Ovary (tissue), 9 donors: ENCODE measurements around the gene NT5DC3. TPM values are rescaled to one million over a fixed set of nuclear protein-coding genes. Genes with fewer than 3 reads are reported as not detected.

ENCODE experiments used
- DNase-seq, 5 donors: peaks; one replicate each; pipeline ENCODE4 v3.0.0-alpha.2; 2019 to 2020
- H3K27ac ChIP-seq, 2 donors: fragments of 200-600 bp; one replicate each; pipeline versions ENCODE4 v1.5.1 to v1.8.0; 2019 to 2022
- H3K27me3 ChIP-seq: fragments of 200-600 bp; one replicate; pipeline ENCODE4 v1.8.0; 2022
- H3K36me3 ChIP-seq: fragments of 200-600 bp; sonication (generic); one replicate; pipeline ENCODE4 v1.5.1; 2019
- H3K4me1 ChIP-seq: one replicate; pipeline ENCODE4 v1.8.1; 2013; ENCODE audit warnings: mild to moderate bottlenecking, moderate library complexity; ENCODE audit not compliant: insufficient read depth
- H3K4me3 ChIP-seq: fragments of 200-600 bp; sonication (generic); one replicate; pipeline ENCODE4 v1.5.1; 2017
- H3K9me3 ChIP-seq, 2 donors: fragments of 200-600 bp in 1 of 2; sonication (generic) in 1 of 2; one replicate each; pipeline versions ENCODE4 v1.5.1 to v1.8.1; 2013 to 2019; ENCODE audit warnings: mild to moderate bottlenecking in 1 of 2, moderate library complexity in 1 of 2
- EP300 ChIP-seq: sonication (generic); formaldehyde crosslinking; IDR thresholded peaks from one replicate; pipeline ENCODE4 v1.6.1; 2017; ENCODE audit warnings: antibody characterized with exemption
- POLR2A ChIP-seq: fragments of 450-650 bp; IDR thresholded peaks from one replicate; pipeline ENCODE4 v1.6.1; 2017; ENCODE audit warnings: antibody characterized with exemption, mild to moderate bottlenecking, moderate library complexity
- WGBS, 3 donors: extraction: QIAGEN DNeasy Blood & Tissue Kit in 1 of 3; methylation state at CpG; one replicate each; pipeline versions ENCODE4 v1.1.5 to v1.1.7; 2013 to 2017; 5-methylcytosine and 5-hydroxymethylcytosine counted together
- intact Hi-C, 4 donors: fragments of 100-400 bp; cut with DNase I; formaldehyde crosslinking; loops; one replicate each; pipeline versions ENCODE4 v1.11.0 to v1.15.1; 2022 to 2023
- polyA plus RNA-seq, 2 donors: library from polyadenylated mRNA; stranded (reverse); fragments of 200-250 nt in 1 of 2; fragments of 350-450 nt in 1 of 2; fragmentation: Illumina TruSeq in 1 of 2; extraction: RNeasy Lipid Tissue Mini Kit (QIAGEN cat#74804) in 1 of 2; gene quantifications; one replicate each; pipeline ENCODE4 v1.2.3, GENCODE V29; 2013 to 2014
- total RNA-seq, 7 donors: library from RNA; depleted of rRNA in 2 of 7; stranded (reverse); fragments of >200 nt in 2 of 7; fragmentation: NEBNext Ultra II Directional in 3 of 7; extraction: Animal tissue kit (Norgen Biotek cat#: 25700) in 3 of 7; gene quantifications; one replicate each; pipeline versions ENCODE4 v1.1.0 to v1.2.4, GENCODE V29; 2016 to 2023
- TF ChIP-seq, protein P1 (sequence below), 3 donors: fragments of 450-650 bp in 2 of 3; fragments of 200-600 bp in 1 of 3; IDR thresholded peaks; one replicate each; pipeline versions ENCODE4 v1.5.1 to v1.8.0; 2016 to 2022; ENCODE audit warnings: antibody characterized with exemption in 3 of 3, mild to moderate bottlenecking in 1 of 3
- donor health status: DM: no; HTN: no; CAD: no; lungs with moderate emphysema.
- donor health status: DM: no; HTN: no; CAD: no.
- donor health status: Bipolar disorder and iron deficiency.
- donor health status: DM: yes; HTN: yes; CAD: no.
- donor health status: DM: no; HTN: no; CAD: no.
- donor health status: DM: yes; HTN: yes; CAD: no.

The NT5DC3 gene
- total and polyA plus RNA-seq, 9 donors, result 1.8 to 9.3 (median 7.1) TPM

DNA sequence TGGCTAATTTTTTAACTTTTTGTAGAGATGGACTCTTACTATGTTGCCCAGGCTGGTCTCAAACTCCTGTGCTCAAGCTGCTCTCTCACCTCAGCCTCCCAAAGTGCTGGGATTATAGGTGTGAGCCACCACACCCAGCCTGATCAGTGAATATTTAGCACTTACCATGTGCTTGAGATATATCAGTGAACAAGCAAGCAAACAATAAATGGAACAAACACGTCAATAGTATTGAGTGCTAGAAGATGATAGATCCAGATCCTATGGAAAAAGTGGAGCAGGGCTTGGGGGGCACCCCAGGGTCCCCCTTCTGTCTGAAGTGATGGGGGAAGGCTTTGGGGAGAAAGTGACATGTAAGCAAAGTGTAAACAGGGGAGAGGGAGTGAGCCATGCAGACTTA is 83.8 kb downstream of the NT5DC3 start:
- no peaks in the 10 kb centered on the region for H3K9me3 ChIP-seq
- no peak overlapping the region for H3K27ac ChIP-seq
- no peak for DNase-seq
- TF ChIP-seq EP300, result no peak
- TF ChIP-seq POLR2A, result no peak
- TF ChIP-seq, protein P1, sequence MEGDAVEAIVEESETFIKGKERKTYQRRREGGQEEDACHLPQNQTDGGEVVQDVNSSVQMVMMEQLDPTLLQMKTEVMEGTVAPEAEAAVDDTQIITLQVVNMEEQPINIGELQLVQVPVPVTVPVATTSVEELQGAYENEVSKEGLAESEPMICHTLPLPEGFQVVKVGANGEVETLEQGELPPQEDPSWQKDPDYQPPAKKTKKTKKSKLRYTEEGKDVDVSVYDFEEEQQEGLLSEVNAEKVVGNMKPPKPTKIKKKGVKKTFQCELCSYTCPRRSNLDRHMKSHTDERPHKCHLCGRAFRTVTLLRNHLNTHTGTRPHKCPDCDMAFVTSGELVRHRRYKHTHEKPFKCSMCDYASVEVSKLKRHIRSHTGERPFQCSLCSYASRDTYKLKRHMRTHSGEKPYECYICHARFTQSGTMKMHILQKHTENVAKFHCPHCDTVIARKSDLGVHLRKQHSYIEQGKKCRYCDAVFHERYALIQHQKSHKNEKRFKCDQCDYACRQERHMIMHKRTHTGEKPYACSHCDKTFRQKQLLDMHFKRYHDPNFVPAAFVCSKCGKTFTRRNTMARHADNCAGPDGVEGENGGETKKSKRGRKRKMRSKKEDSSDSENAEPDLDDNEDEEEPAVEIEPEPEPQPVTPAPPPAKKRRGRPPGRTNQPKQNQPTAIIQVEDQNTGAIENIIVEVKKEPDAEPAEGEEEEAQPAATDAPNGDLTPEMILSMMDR (IDR thresholded peaks at IDR 0.05), result no peak
- no peaks in the 10 kb centered on the region for H3K36me3 ChIP-seq
- intact Hi-C loops, result no loop called here
- H3K27me3 ChIP-seq, result no peaks in the 10 kb centered on the region
- no peak overlapping the region for H3K4me3 ChIP-seq
- WGBS, 3 donors, result 88 to 100% (median 97%) methylated on average over 1 of the region's 1 CpG
- no peaks in the 10 kb centered on the region for H3K4me1 ChIP-seq

DNA sequence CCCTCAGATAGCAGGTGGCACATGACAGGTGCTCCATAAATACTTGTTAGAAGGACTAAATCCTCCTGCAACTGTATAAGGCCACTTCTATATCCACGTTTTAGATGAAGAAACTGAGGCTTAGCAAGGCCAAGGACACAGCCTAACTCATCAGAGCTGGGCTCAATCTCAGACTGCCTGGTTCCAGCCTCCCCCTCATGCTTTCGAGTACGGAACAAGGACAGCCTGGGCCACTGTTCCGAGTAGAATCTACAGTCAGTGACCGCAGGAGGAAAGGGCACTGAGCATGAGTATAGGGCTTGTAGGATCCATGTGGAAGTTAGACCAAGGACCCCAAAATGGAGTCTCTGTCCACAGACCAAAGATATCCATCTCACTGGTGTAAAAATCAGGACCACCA is 84.6 kb downstream of the NT5DC3 start:
- WGBS, 3 donors, result 79 to 85% (median 82%) methylated on average over 5 of the region's 5 CpGs
- H3K4me1 ChIP-seq, result no peaks in the 10 kb centered on the region
- H3K9me3 ChIP-seq, result no peaks in the 10 kb centered on the region
- no peak overlapping the region for H3K4me3 ChIP-seq
- intact Hi-C loops, result no loop called here
- no peaks in the 10 kb centered on the region for H3K27me3 ChIP-seq
- no peak for DNase-seq
- H3K36me3 ChIP-seq, result no peaks in the 10 kb centered on the region
- no peak overlapping the region for H3K27ac ChIP-seq
- TF ChIP-seq EP300 (no peak), POLR2A (no peak)
- TF ChIP-seq, protein P1 (IDR thresholded peaks at IDR 0.05), result no peak

DNA sequence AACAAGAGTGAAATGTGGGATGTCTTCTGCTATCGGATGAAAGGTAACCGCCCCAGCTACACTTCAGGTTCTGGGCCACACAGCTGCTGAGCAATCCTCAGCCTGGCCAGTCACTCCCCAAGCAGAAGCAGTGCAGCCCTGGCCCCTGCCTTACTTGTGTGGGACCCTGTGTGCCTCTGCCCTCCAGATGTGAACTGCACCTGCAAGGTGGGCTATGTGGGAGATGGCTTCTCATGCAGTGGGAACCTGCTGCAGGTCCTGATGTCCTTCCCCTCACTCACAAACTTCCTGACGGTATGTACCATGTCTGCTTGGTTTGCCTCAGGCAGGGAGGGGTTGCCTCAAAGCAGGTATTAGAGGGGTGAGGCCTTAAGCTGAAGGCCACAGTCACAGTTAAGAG is 85.6 kb downstream of the NT5DC3 start:
- intact Hi-C loops, result no loop called here
- Histone ChIP-seq H3K4me3 (no peak overlapping the region), H3K36me3 (no peaks in the 10 kb centered on the region), H3K4me1 (no peaks in the 10 kb centered on the region), H3K9me3 (no peaks in the 10 kb centered on the region), H3K27ac (no peak overlapping the region), H3K27me3 (no peaks in the 10 kb centered on the region)
- TF ChIP-seq EP300, result no peak
- TF ChIP-seq, protein P1 (IDR thresholded peaks at IDR 0.05), result no peak
- no peak for TF ChIP-seq POLR2A
- WGBS, 3 donors, result 61 to 72% (median 64%) methylated on average over 3 of the region's 3 CpGs
- DNase-seq, result no peak

DNA sequence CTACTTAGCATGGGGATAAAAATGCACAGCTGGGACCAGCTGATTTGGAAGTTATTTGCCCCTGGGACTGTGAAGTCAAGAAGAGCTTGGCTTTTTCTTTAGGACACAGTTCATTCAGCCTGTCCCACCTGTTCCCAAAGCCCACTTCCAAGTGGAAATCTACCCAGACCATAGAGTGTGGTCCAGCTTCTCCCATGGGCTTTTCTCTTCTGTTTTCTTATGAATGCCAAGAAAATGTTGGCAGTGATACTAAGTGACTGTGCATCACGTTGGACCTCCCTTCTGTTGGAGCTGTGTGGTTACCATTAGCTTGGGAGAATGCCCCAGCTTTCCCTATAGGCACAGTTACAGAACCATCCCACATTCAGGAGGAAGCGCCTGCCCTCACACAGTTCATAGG is 89.4 kb downstream of the NT5DC3 start:
- Histone ChIP-seq H3K27ac (no peak overlapping the region), H3K4me1 (no peaks in the 10 kb centered on the region), H3K36me3 (no peaks in the 10 kb centered on the region), H3K27me3 (no peaks in the 10 kb centered on the region), H3K9me3 (no peaks in the 10 kb centered on the region), H3K4me3 (no peak overlapping the region)
- 34 to 38% (median 37%) methylated on average over 2 of the region's 2 CpGs for WGBS, 3 donors
- no peak for DNase-seq
- intact Hi-C loops, result no loop called here
- TF ChIP-seq EP300 (no peak), POLR2A (no peak)
- TF ChIP-seq, protein P1 (IDR thresholded peaks at IDR 0.05), result no peak

DNA sequence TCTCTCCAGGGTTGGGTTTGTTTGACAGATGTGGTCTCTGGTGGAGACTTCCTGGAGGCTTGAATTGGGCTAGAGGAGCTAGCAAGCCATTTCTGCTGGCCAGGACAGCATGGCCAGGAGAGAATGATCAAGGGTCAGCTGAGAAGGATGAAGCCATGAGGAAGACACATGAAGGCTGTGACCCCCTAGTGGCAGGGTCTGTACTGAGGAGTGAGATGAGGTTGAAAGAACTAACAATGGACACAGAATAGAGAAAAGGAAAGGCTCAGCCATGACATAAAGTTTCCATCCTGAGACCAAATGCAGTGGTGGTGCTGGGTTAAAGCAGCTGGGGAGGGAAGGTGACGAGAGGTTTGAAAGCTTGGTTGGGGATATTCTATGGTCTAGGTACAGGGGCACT is 89.9 kb downstream of the NT5DC3 start:
- WGBS, 3 donors, result 92 to 100% (median 92%) methylated on average over 1 of the region's 1 CpG
- intact Hi-C loops, result no loop called here

More for the DNA sequence above, 89.9 kb downstream of the NT5DC3 start:
- Histone ChIP-seq H3K9me3 (no peaks in the 10 kb centered on the region), H3K27me3 (no peaks in the 10 kb centered on the region), H3K4me3 (no peak overlapping the region), H3K27ac (no peak overlapping the region), H3K4me1 (no peaks in the 10 kb centered on the region), H3K36me3 (no peaks in the 10 kb centered on the region)
- TF ChIP-seq, protein P1 (IDR thresholded peaks at IDR 0.05), result no peak
- TF ChIP-seq EP300 (no peak), POLR2A (no peak)
- DNase-seq, result no peak
